ENCODE data around the gene SIPA1.

SIPA1 gene, protein sequence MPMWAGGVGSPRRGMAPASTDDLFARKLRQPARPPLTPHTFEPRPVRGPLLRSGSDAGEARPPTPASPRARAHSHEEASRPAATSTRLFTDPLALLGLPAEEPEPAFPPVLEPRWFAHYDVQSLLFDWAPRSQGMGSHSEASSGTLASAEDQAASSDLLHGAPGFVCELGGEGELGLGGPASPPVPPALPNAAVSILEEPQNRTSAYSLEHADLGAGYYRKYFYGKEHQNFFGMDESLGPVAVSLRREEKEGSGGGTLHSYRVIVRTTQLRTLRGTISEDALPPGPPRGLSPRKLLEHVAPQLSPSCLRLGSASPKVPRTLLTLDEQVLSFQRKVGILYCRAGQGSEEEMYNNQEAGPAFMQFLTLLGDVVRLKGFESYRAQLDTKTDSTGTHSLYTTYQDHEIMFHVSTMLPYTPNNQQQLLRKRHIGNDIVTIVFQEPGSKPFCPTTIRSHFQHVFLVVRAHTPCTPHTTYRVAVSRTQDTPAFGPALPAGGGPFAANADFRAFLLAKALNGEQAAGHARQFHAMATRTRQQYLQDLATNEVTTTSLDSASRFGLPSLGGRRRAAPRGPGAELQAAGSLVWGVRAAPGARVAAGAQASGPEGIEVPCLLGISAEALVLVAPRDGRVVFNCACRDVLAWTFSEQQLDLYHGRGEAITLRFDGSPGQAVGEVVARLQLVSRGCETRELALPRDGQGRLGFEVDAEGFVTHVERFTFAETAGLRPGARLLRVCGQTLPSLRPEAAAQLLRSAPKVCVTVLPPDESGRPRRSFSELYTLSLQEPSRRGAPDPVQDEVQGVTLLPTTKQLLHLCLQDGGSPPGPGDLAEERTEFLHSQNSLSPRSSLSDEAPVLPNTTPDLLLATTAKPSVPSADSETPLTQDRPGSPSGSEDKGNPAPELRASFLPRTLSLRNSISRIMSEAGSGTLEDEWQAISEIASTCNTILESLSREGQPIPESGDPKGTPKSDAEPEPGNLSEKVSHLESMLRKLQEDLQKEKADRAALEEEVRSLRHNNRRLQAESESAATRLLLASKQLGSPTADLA

GRCh38 chr11:65637794-65638419, at the start of gene SIPA1:
TSS of gene SIPA1 (plus strand) at chr11:65638101. CDS start at chr11:65640922, 2,821 bp downstream.
- Mint-ChIP-seq H3K27me3 (no peaks in the 10 kb centered on the region), H3K4me1 (ENCODE audit: low read depth) (peaks cover 46% of the 10 kb centered on the region), H3K4me3 (peak within 1 kb of the TSS; percentile 93), H3K36me3 (no peaks in the 10 kb centered on the region), H3K9me3 (ENCODE audit: low read depth) (no peaks in the 10 kb centered on the region), H3K27ac (peak within 1 kb of the TSS; percentile 91)

DNA sequence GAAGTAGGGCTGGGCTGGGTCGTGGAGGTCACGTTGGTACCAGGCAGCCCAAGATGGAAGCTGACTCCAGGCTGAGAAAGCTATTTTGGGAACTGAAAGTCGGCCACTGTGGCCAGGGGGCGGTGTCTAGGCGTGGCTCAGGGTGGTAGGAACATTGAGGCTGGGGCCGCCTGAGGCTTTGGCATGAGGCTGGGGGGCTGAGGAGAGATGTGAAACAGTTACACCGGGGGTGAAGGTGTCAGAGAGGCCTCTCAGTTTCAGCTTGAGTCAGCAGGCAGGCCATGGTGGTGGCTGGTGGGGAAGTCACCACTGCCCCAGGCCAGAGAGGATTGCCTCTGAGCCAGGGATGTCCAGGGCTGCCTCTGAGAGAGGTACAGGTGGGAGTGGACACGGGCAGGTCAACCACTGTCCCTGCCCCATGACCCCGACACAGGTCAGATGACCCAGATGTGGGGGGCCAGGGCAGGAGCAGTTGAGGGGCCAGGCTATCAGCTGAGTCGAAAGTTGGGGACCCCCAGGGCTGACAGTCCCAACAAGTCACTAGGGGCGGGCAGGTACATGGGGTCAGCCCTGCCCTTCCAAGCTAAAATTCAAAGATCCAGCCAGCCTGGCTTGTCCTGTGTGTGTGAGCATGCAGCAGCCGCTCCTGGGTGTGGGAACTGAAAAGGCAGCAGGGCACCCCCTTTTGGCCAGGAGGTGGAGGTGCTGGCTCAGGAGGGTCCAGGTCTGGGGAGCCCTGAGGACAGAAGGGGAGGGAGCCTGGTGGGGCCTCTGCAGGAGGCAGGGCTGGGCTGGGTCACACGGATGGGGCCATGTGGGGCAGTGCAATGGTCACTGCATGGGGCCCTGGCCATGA, 49.5 kb upstream of the SIPA1 start:
- Mint-ChIP-seq H3K27me3 (no peaks in the 10 kb centered on the region), H3K36me3 (no peaks in the 10 kb centered on the region), H3K9me3 (ENCODE audit: low read depth) (no peaks in the 10 kb centered on the region), H3K4me1 (ENCODE audit: low read depth) (peaks cover 27% of the 10 kb centered on the region), H3K4me3 (peak overlapping the region; percentile 66), H3K27ac (peak overlapping the region; percentile 83)

DNA sequence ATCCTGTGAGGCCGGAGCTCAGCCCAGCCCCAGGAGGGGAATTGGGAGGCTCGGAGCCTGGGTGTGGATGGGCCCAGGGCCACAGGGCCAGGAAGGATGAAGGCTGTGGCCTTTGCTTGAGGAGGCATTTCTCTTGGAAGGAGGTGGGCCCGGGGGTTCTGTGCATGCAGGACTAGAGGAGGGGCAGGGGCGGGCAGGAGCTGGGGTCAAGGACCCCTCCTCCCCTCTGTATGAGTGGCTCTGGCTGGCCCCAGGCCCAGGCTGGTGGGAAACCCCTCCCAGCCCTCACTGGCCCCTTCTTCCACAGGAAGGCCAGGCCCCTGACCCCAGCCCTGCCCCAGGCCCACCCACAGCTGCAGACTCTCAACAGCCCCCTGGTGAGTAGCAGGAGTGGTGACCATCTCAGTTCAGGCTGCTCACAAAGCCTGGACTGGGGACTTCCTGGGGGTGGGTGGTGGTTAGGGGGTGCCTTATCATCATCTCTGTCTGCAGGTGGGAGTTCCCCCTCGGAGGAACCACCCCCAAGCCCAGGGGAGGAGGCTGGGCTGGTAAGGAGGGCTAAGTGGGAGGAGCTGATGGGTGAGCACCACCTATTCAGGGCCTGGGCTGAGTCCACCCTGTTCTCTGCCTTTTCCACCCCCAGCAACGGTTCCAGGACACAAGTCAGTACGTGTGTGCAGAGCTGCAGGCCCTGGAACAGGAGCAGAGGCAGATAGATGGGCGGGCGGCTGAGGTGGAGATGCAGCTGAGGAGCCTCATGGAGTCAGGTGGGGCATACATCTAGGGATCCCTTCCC, 48.3 kb upstream of the SIPA1 start:
- Mint-ChIP-seq H3K4me1 (ENCODE audit: low read depth) (peaks cover 27% of the 10 kb centered on the region), H3K27ac (peak overlapping the region; percentile 83), H3K36me3 (no peaks in the 10 kb centered on the region), H3K4me3 (no peak overlapping the region), H3K9me3 (ENCODE audit: low read depth) (no peaks in the 10 kb centered on the region), H3K27me3 (no peaks in the 10 kb centered on the region)

DNA sequence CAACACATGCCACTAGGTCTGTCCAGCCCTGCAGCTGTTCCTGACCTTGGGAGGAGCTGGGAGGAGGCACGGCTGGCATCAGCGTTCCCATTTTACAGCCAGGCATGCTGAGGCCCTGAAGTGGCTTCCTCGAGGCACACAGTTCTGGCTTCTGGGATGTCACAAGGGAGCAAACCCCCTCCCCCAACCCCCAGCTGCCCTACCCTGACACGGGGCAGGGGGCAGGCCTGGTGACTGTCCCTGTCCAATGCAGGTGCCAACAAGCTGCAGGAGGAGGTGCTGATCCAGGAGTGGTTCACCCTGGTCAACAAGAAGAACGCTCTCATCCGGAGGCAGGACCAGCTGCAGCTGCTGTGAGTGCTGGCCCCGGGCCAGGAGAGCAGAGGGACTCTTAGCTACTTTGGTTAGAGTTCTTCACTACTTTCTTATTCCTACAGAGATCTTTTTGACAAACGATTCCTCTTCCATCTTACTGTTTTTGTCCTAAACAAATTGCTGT, 47.6 kb upstream of the SIPA1 start:
- Mint-ChIP-seq H3K4me1 (ENCODE audit: low read depth) (peaks cover 31% of the 10 kb centered on the region), H3K4me3 (no peak overlapping the region), H3K27ac (peak overlapping the region; percentile 43), H3K9me3 (ENCODE audit: low read depth) (no peaks in the 10 kb centered on the region), H3K36me3 (no peaks in the 10 kb centered on the region), H3K27me3 (no peaks in the 10 kb centered on the region)

DNA sequence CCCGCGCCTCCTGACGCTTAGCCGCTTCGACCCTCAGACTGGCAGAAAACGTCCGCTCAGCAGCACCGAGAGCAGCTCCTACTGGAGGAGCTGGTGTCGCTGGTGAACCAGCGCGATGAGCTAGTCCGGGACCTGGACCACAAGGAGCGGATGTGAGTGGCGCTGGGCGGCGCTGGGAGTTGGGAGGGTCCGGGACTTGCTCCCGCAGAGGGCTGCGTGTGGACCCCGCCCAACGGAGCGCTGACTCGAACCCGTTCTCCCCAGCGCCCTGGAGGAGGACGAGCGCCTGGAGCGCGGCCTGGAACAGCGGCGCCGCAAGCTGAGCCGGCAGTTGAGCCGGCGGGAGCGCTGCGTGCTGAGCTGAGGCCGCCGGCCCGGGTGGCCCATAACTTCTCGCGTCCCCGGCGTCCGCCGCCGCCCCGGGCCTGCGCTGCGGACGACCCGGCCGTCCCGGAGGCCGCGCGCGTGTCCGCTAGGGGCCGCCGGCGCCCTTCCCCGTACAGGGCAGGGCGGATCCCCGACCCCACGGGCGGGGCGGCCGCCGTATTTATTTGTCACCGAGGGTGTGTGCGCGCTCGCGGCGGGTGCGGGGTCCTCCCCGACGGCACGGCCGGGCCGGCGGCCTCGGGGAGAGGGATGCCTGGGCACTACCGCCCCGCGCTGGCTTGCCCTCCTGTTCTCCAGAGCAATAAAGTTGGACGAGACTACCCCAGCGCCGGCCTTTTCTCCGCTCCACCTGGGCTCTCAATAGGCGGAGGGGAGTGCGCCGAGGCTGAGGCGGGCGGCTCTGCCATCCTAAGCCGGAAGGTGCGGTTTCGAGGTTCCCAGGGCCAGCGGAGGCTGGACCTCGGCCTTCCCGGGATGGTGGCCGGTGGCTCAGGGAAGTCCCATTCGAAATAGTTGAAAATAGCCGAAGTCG, 45.7 kb upstream of the SIPA1 start:
- Mint-ChIP-seq H3K9me3 (ENCODE audit: low read depth) (no peaks in the 10 kb centered on the region), H3K4me1 (ENCODE audit: low read depth) (peaks cover 30% of the 10 kb centered on the region), H3K27ac (no peak overlapping the region), H3K27me3 (no peaks in the 10 kb centered on the region), H3K4me3 (no peak overlapping the region), H3K36me3 (no peaks in the 10 kb centered on the region)

DNA sequence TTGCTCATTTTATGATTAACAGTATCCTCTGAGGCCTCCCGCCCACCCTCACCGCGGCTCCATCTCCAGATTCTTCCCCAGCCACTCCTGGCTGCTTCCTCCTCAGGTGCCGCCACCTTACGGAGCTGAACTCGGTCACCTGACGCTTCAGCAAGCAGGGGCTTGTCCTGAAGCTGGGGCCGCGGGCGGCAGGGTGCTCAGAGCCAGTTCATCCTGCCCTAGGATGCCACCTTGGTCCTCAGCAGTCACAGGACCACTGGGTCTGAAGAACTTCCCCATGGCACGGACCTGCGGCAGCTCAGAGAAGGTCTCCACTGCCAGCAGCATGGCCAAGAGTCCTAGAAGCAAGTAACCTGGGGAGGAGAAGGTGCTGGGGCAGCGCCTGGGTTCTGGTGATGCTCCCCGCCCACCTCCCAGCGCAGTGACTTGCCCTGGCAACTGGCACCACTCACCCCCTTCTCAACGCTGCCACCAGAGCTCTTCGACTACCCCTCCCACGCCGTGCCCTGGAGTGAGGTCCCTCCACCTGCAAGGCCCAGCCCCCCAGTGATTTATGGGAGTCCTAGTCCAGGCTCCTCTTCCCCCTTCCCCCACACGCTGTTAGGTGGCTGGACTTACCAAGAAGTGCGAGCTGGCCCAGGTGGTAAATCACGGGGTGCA, 44.9 kb upstream of the SIPA1 start:
- Mint-ChIP-seq H3K36me3 (no peaks in the 10 kb centered on the region), H3K4me1 (ENCODE audit: low read depth) (peaks cover 23% of the 10 kb centered on the region), H3K4me3 (no peak overlapping the region), H3K27me3 (no peaks in the 10 kb centered on the region), H3K9me3 (ENCODE audit: low read depth) (no peaks in the 10 kb centered on the region), H3K27ac (no peak overlapping the region)

DNA sequence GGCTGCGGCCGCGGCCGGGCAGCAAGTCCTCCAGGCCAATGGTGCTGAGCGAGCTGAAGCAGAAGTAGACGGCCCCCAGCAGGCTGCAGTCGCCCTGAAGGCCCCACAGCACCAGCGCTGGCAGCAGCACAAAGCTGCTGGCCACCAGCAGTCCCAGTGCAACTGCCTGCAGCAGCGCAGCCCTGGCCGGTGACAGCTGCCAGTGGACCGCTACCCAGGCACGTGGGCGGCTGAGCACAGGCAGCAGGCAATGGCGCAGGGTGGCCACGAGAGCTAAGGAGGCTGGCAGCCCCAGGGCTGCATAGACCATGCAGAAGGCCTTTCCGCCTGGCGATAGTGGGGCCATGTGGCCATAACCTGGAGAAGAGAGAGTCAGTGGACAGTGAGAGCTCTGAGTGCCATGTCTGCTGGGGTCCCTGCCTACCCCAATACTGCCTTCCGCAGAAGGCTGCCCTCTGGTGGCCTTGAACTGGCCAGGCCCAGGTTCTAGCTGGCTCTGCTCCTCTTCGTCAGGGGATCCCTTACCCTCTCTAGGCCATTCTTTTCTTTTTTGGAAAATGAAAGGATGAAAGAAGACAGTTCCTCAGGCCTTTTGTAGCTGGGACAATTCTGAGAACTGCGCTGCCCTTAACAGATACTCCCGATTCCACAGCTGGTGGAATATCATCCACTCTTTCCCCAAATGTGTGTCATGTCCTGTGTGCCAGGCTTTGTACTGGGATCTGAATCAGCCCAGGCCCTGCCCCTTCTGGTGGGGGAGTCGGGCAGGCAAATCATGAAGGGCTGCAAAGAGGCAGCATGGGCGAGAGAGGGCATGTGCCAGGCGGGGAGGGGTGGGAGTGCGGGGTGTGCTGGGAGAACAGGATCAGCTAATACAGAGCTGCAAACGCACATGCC, 44.1 kb upstream of the SIPA1 start:
- H3K27ac Mint-ChIP-seq: no peak overlapping the region

GRCh38 chr11:65595131-65595530, 42.8 kb upstream of the SIPA1 start:
- Mint-ChIP-seq H3K36me3 (no peaks in the 10 kb centered on the region), H3K4me3 (no peak overlapping the region), H3K27me3 (no peaks in the 10 kb centered on the region), H3K4me1 (ENCODE audit: low read depth) (peaks cover 8% of the 10 kb centered on the region), H3K9me3 (ENCODE audit: low read depth) (no peaks in the 10 kb centered on the region), H3K27ac (no peak overlapping the region)

More for the DNA sequence above, 44.1 kb upstream of the SIPA1 start:
- Mint-ChIP-seq H3K4me1 (ENCODE audit: low read depth) (peaks cover 15% of the 10 kb centered on the region), H3K4me3 (no peak overlapping the region), H3K36me3 (no peaks in the 10 kb centered on the region), H3K9me3 (ENCODE audit: low read depth) (no peaks in the 10 kb centered on the region), H3K27me3 (no peaks in the 10 kb centered on the region)

- no peaks in the 10 kb centered on the region for H3K9me3 Mint-ChIP-seq (ENCODE audit: low read depth)
- peaks cover 8% of the 10 kb centered on the region for H3K4me1 Mint-ChIP-seq (ENCODE audit: low read depth)
- no peak within 1 kb of the TSS for H3K4me3 Mint-ChIP-seq
- no peaks in the 10 kb centered on the region for H3K36me3 Mint-ChIP-seq
- no peak within 1 kb of the TSS for H3K27ac Mint-ChIP-seq
- no peaks in the 10 kb centered on the region for H3K27me3 Mint-ChIP-seq
Measured at GRCh38 chr11:65595543-65596281, 42.2 kb upstream of the SIPA1 start, which contains the start of gene KCNK7. TSS of gene KCNK7 (minus strand) at chr11:65595800. CDS start at chr11:65595772, 28 bp downstream.

GRCh38 chr11:65596520-65596919, 41.4 kb upstream of the SIPA1 start:
- H3K9me3 Mint-ChIP-seq (ENCODE audit: low read depth): no peaks in the 10 kb centered on the region
- no peak overlapping the region for H3K27ac Mint-ChIP-seq
- no peak overlapping the region for H3K4me3 Mint-ChIP-seq
- H3K27me3 Mint-ChIP-seq: no peaks in the 10 kb centered on the region
- H3K4me1 Mint-ChIP-seq (ENCODE audit: low read depth): peaks cover 8% of the 10 kb centered on the region
- no peaks in the 10 kb centered on the region for H3K36me3 Mint-ChIP-seq

DNA sequence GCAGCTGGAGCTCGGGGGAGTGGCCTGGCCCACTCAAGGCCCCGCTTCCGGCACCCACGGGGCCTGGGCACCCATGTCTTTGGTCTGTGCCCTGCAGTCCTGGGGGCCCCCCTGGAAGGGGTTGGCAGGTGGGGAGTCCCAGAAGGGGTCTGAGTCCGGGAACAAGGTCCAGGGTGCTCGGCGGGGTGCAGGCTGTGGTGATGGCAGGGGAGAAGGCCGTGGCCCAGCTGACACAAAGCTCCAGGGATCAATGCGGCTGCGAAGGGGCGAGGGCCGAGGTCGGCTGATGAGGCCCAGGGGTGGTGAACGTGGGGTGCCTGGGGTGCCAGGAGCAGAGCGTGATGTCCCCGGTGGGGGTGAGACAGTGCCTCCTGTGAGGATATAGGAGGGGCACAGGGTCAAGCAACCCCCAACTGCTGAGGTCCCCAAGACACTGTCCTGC, 39.6 kb upstream of the SIPA1 start:
- H3K4me1 Mint-ChIP-seq (ENCODE audit: low read depth): peaks cover 8% of the 10 kb centered on the region
- H3K36me3 Mint-ChIP-seq: no peaks in the 10 kb centered on the region
- no peaks in the 10 kb centered on the region for H3K27me3 Mint-ChIP-seq
- no peak overlapping the region for H3K4me3 Mint-ChIP-seq
- H3K9me3 Mint-ChIP-seq (ENCODE audit: low read depth): no peaks in the 10 kb centered on the region
- no peak overlapping the region for H3K27ac Mint-ChIP-seq

Data from activated naive CD8-positive, alpha-beta T cell (primary cell).